ENCODE results near the gene PITX2.

- no peak for TF ChIP-seq POLR2A (IDR thresholded peaks at IDR 0.05; ENCODE audit: low read length)
- no peak for TF ChIP-seq BCL3 (IDR thresholded peaks at IDR 0.05)
- TF ChIP-seq, protein P1, sequence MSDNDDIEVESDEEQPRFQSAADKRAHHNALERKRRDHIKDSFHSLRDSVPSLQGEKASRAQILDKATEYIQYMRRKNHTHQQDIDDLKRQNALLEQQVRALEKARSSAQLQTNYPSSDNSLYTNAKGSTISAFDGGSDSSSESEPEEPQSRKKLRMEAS (IDR thresholded peaks at IDR 0.05): no peak
- no peak for TF ChIP-seq EP300 (IDR thresholded peaks at IDR 0.05)
- no peak for TF ChIP-seq MYC (IDR thresholded peaks at IDR 0.05; ENCODE audit: borderline replicate concordance, low read length)
- TF ChIP-seq USF2 (IDR thresholded peaks at IDR 0.05): no peak
- TF ChIP-seq SREBF2 (IDR thresholded peaks at IDR 0.05): no peak
- TF ChIP-seq, protein P2, sequence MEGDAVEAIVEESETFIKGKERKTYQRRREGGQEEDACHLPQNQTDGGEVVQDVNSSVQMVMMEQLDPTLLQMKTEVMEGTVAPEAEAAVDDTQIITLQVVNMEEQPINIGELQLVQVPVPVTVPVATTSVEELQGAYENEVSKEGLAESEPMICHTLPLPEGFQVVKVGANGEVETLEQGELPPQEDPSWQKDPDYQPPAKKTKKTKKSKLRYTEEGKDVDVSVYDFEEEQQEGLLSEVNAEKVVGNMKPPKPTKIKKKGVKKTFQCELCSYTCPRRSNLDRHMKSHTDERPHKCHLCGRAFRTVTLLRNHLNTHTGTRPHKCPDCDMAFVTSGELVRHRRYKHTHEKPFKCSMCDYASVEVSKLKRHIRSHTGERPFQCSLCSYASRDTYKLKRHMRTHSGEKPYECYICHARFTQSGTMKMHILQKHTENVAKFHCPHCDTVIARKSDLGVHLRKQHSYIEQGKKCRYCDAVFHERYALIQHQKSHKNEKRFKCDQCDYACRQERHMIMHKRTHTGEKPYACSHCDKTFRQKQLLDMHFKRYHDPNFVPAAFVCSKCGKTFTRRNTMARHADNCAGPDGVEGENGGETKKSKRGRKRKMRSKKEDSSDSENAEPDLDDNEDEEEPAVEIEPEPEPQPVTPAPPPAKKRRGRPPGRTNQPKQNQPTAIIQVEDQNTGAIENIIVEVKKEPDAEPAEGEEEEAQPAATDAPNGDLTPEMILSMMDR (IDR thresholded peaks at IDR 0.05): no peak; the same call in 2 of the 3 replicates
- no peak for TF ChIP-seq GATA3 (IDR thresholded peaks at IDR 0.05; ENCODE audit: borderline replicate concordance)
- no peak for TF ChIP-seq RAD21 (conservative IDR thresholded peaks at IDR 0.05 in 1 of 2, IDR thresholded peaks at IDR 0.05 in 1 of 2)
- TF ChIP-seq RFX5 (IDR thresholded peaks at IDR 0.05): no peak
These were observed 33.6 kb downstream of the PITX2 start for GRCh38 chr4:110589297-110589696.

All from A549 (cell line).